Endothelial cell of umbilical vein (primary cell): ENCODE measurements around the gene TNIK. TPM values are rescaled to one million over a fixed set of nuclear protein-coding genes. Genes with fewer than 3 reads are reported as not detected.

Source experiments
- BruUV-seq: library from RNA; stranded (reverse); fragments of 400-500 nt; replicated peaks from 2 replicates; lab custom pipeline; 2021; lab: Mats Ljungman, UMichigan
- CTCF ChIA-PET: fragments of 300-600, 350-600 bp; sonication (Branson Sonifier 250); formaldehyde crosslinking; loops from one replicate; lab custom pipeline; 2021; ENCODE audit warnings: antibody characterized with exemption, inconsistent platforms; lab: Charles Lee
- POLR2A ChIA-PET: fragments of 300-600, 350-600 bp; sonication (Branson Sonifier 250); formaldehyde crosslinking; loops from one replicate; lab custom pipeline; 2021; ENCODE audit warnings: antibody characterized with exemption, inconsistent platforms; lab: Charles Lee
- DNase-seq: peaks from one replicate; pipeline ENCODE4 v3.0.0-alpha.2; 2011; ENCODE audit warnings: low read depth, low spot score
- FAIRE-seq: peaks from 2 replicates; lab custom pipeline; 2011; peaks lifted over from hg19 to GRCh38; lab: Jason Lieb, UNC
- H2AFZ ChIP-seq: 2 replicates; pipeline ENCODE4 v1.6.0; 2012; ENCODE audit warnings: low read depth, low read length, control low read depth, inconsistent platforms
- H3K27ac ChIP-seq: 2 replicates; pipeline ENCODE4 v1.5.1; 2011; ENCODE audit warnings: low read depth, mild to moderate bottlenecking, control low read depth, low read length, moderate library complexity; ENCODE audit not compliant: insufficient read depth
- H3K27me3 ChIP-seq, 2 experiments: 2 replicates each; pipeline versions ENCODE4 v1.6.0 to v1.6.1; 2011; ENCODE audit warnings: low read length in 2 of 2, mixed read lengths in 1 of 2; ENCODE audit not compliant: control insufficient read depth in 2 of 2, insufficient read depth in 2 of 2
- H3K36me3 ChIP-seq, 2 experiments: 2 replicates in 1 of 2; 3 replicates in 1 of 2; pipeline ENCODE4 v1.5.1; 2011; ENCODE audit warnings: low read length in 2 of 2, mild to moderate bottlenecking in 1 of 2, moderate library complexity in 1 of 2; ENCODE audit not compliant: control insufficient read depth in 2 of 2, insufficient read depth in 2 of 2; ENCODE audit errors: extremely low read depth in 1 of 2
- H3K4me1 ChIP-seq: 3 replicates; pipeline ENCODE4 v1.5.1; 2011; ENCODE audit warnings: mild to moderate bottlenecking, low read length; ENCODE audit not compliant: control insufficient read depth, insufficient read depth; ENCODE audit errors: extremely low read depth
- H3K4me2 ChIP-seq: 2 replicates; pipeline ENCODE4 v1.6.1; 2011; ENCODE audit warnings: low read length, control low read depth, mixed read lengths; ENCODE audit not compliant: insufficient read depth
- H3K4me3 ChIP-seq, 3 experiments: fragments of 200-600 bp in 1 of 3; sonication (generic), shearing (Covaris generic) in 1 of 3; replicated peaks in 1 of 3; 2 replicates each; pipeline ENCODE4 v1.5.1; 2011 to 2016; ENCODE audit warnings: control low read depth in 3 of 3, low read length in 3 of 3, mild to moderate bottlenecking in 2 of 3, inconsistent platforms in 1 of 3, low read depth in 1 of 3, moderate library complexity in 1 of 3; ENCODE audit not compliant: insufficient read depth in 1 of 3
- H3K79me2 ChIP-seq: 2 replicates; pipeline ENCODE4 v1.6.0; 2012; ENCODE audit warnings: low read length, inconsistent platforms; ENCODE audit not compliant: control insufficient read depth, insufficient read depth
- H3K9ac ChIP-seq: replicated peaks from 2 replicates; pipeline ENCODE3; 2011; ENCODE audit warnings: low read length, control low read depth; ENCODE audit not compliant: insufficient read depth; ENCODE audit errors: extremely low read depth
- H3K9me1 ChIP-seq: replicated peaks from 3 replicates; pipeline ENCODE4 v1.6.0; 2011; ENCODE audit warnings: mild to moderate bottlenecking, low read length; ENCODE audit not compliant: control insufficient read depth, insufficient read depth; ENCODE audit errors: extremely low read depth
- H3K9me3 ChIP-seq: replicated peaks from 2 replicates; pipeline ENCODE4 v1.5.1; 2012; ENCODE audit warnings: low read length, inconsistent platforms; ENCODE audit not compliant: control insufficient read depth, insufficient read depth
- H4K20me1 ChIP-seq: replicated peaks from 2 replicates; pipeline ENCODE3; 2011; ENCODE audit warnings: mild to moderate bottlenecking, low read length; ENCODE audit not compliant: control insufficient read depth, insufficient read depth; ENCODE audit errors: extremely low read depth
- EZH2 ChIP-seq: IDR thresholded peaks from 2 replicates; pipeline ENCODE4 v1.6.1; 2012; ENCODE audit warnings: borderline replicate concordance, low read depth, mild to moderate bottlenecking, moderate library complexity, low read length, inconsistent platforms; ENCODE audit not compliant: severe bottlenecking
- FOS ChIP-seq: IDR thresholded peaks from 2 replicates; pipeline ENCODE4 v1.6.1; 2011; ENCODE audit warnings: mild to moderate bottlenecking, low read length, moderate library complexity, borderline replicate concordance; ENCODE audit not compliant: insufficient read depth
- GATA2 ChIP-seq: IDR thresholded peaks from 2 replicates; pipeline ENCODE4 v1.7.0; 2011; ENCODE audit warnings: low read depth, mild to moderate bottlenecking, moderate library complexity, mixed read lengths, low read length; ENCODE audit not compliant: insufficient read length, insufficient read depth
- JUN ChIP-seq: IDR thresholded peaks from 2 replicates; pipeline ENCODE4 v1.6.1; 2011; ENCODE audit warnings: borderline replicate concordance, low read depth; ENCODE audit not compliant: insufficient read length, insufficient read depth
- MYC ChIP-seq: IDR thresholded peaks from one replicate; pipeline ENCODE4 v1.6.1; 2011; ENCODE audit warnings: mild to moderate bottlenecking, low read depth, low read length
- POLR2A ChIP-seq: IDR thresholded peaks from 2 replicates; pipeline ENCODE4 v1.6.1; 2012; ENCODE audit warnings: low read depth, mild to moderate bottlenecking, control low read depth, low read length
- POLR2AphosphoS5 ChIP-seq: IDR thresholded peaks from 2 replicates; pipeline ENCODE4 v1.6.1; 2012; ENCODE audit warnings: low read depth, mild to moderate bottlenecking, control low read depth, low read length, moderate library complexity; ENCODE audit not compliant: insufficient read depth
- dilution Hi-C: fragments of 300-500 bp; cut with MboI; formaldehyde crosslinking; loops from one replicate; pipeline ENCODE4 v1.15.0; 2019; ENCODE audit warnings: low sequenced_read_pairs; ENCODE audit not compliant: extremely low pct_ligation_motif_present
- intact Hi-C: fragments of 100-400 bp; cut with micrococcal nuclease; formaldehyde crosslinking; loops from one replicate; pipeline ENCODE4 v1.10.0; 2022
- polyA plus RNA-seq, 4 experiments: library from polyadenylated mRNA; depleted of rRNA in 3 of 4; stranded (reverse) in 3 of 4; unstranded in 1 of 4; fragments of >200 nt; gene quantifications; 2 replicates each; pipeline versions ENCODE4 v1.2.1 to v1.2.3, GENCODE V29; 2011 to 2012; ENCODE audit warnings: missing spikeins in 1 of 4
- total RNA-seq: library from RNA; stranded (reverse); gene quantifications from 2 replicates; pipeline ENCODE4 v1.2.3, GENCODE V29; 2021
- TF ChIP-seq, protein P1 (sequence below): IDR thresholded peaks from 2 replicates; pipeline ENCODE4 v1.6.1; 2011; ENCODE audit not compliant: insufficient read depth, insufficient read length
- TF ChIP-seq, protein P2 (sequence below), 2 donors: IDR thresholded peaks; 1 replicate in 1 of 2; 2 replicates in 1 of 2; pipeline ENCODE4 v1.5.1; 2011; ENCODE audit warnings: low read length in 2 of 2, mild to moderate bottlenecking in 2 of 2, moderate library complexity in 2 of 2, control low read depth in 1 of 2, inconsistent platforms in 1 of 2, low read depth in 1 of 2; ENCODE audit not compliant: insufficient read depth in 1 of 2; ENCODE audit errors: extremely low read depth in 1 of 2

Gene TNIK
- total and polyA plus RNA-seq, 2 donors (not counting 3 experiments of a cell fraction or from before 2014, with no cell fraction given): 10.9 to 39.7 TPM

DNA sequence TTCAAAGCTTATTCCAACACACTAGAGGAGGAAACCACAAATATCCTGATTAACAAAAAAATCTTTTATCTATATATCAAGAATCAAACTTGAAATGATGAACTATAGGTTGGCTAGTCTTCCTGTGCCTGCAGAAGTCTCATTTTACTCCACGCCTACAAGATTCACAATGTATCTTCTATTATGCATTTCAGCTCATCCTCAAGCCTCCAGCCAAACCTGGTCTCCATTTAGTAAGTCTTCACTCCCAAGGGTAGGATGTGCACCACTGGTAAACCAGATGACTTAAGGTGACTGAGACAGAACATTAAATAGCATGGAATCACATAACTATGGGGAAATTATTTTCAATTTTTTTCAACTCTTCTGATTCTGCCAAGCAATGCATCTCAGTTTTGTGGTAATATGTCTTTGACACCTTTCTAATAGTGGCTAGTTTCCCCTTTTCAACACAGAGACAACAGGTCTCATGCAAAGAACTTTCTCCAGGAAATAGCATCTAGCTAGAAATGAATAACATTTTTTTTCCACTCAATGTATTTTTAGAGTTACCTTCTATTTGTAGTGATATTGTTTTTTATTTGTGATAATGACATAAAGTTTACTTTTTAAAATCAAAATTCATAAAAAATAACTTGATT, 166.9 kb downstream of the TNIK start:
- Histone ChIP-seq H2AFZ (no peak overlapping the region), H3K79me2 (no peaks in the 10 kb centered on the region), H3K9me3 (no peaks in the 10 kb centered on the region), H3K4me1 (peaks cover 29% of the 10 kb centered on the region), H3K4me3 (no peak overlapping the region), H3K36me3 (no peaks in the 10 kb centered on the region), H4K20me1 (no peaks in the 10 kb centered on the region), H3K9ac (no peak overlapping the region), H3K27ac (no peak overlapping the region), H3K27me3 (no peaks in the 10 kb centered on the region), H3K9me1 (no peaks in the 10 kb centered on the region), H3K4me2 (no peak overlapping the region)
- TF ChIP-seq JUN (no peak), EZH2 (no peak)
- TF ChIP-seq, protein P1, sequence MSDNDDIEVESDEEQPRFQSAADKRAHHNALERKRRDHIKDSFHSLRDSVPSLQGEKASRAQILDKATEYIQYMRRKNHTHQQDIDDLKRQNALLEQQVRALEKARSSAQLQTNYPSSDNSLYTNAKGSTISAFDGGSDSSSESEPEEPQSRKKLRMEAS: no peak
- ChIA-PET CTCF (interaction anchor here (0.9 to 4.4 kb wide), 2 partner anchors 18 to 159 kb away, joined by 3 to 33 read pairs; no protein-coding TSS in a partner anchor), POLR2A (no interaction called here)
- dilution Hi-C loops: no loop called here
- no peak for FAIRE-seq
- no peak for DNase-seq
- no TSS peak for BruUV-seq
- intact Hi-C loops: no loop called here

DNA sequence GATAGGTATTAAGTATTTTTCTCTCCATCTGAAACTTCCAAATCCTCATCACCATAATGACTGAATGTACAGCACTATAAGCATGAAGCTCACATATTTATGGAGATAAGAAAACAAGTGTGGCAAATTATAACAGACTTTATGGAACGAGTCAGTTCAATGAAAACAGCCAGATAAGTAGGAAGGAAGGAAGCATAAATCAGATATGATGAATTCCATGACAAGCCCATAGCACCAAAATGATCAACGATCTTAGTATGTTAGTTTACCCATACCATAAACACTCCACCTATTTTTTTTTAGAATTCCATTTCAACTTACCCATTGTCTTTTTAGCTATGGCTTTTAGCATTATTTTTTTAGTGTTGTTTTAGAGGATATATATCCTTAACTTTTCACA, 169.5 kb downstream of the TNIK start:
- peak; percentile 55 for TF ChIP-seq POLR2A
- peak; percentile 84 for TF ChIP-seq GATA2
- TF ChIP-seq, protein P2, sequence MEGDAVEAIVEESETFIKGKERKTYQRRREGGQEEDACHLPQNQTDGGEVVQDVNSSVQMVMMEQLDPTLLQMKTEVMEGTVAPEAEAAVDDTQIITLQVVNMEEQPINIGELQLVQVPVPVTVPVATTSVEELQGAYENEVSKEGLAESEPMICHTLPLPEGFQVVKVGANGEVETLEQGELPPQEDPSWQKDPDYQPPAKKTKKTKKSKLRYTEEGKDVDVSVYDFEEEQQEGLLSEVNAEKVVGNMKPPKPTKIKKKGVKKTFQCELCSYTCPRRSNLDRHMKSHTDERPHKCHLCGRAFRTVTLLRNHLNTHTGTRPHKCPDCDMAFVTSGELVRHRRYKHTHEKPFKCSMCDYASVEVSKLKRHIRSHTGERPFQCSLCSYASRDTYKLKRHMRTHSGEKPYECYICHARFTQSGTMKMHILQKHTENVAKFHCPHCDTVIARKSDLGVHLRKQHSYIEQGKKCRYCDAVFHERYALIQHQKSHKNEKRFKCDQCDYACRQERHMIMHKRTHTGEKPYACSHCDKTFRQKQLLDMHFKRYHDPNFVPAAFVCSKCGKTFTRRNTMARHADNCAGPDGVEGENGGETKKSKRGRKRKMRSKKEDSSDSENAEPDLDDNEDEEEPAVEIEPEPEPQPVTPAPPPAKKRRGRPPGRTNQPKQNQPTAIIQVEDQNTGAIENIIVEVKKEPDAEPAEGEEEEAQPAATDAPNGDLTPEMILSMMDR (IDR thresholded peaks at IDR 0.05; ENCODE audit: extremely low read depth in 1 of 2, insufficient read depth in 1 of 2, low read depth in 1 of 2, low read length in 2 of 2): no peak
- peak; percentile 43 for TF ChIP-seq FOS
- TF ChIP-seq POLR2AphosphoS5: peak; percentile 37
- no peak for TF ChIP-seq JUN
- TF ChIP-seq EZH2: no peak
- TF ChIP-seq, protein P1: no peak
- TF ChIP-seq MYC: no peak
- H3K9ac ChIP-seq: peak overlapping the region; percentile 7
- H3K27ac ChIP-seq: peak overlapping the region; percentile 20
- FAIRE-seq (no peak), DNase-seq (peak; percentile 64)
- H3K4me1 ChIP-seq: peaks cover 39% of the 10 kb centered on the region
- dilution Hi-C loops (no loop called here), intact Hi-C loops (no loop called here)
- no peak overlapping the region for H3K4me3 ChIP-seq
- no TSS peak for BruUV-seq
- POLR2A ChIA-PET: no interaction called here
- no peaks in the 10 kb centered on the region for H3K9me3 ChIP-seq
- no peaks in the 10 kb centered on the region for H3K79me2 ChIP-seq
- H4K20me1 ChIP-seq: no peaks in the 10 kb centered on the region
- CTCF ChIA-PET: interaction anchor here (0.9 to 4.4 kb wide), 7 partner anchors 15 to 173 kb away, joined by 3 to 33 read pairs (median 3); no protein-coding TSS in a partner anchor
- H2AFZ ChIP-seq: no peak overlapping the region
- H3K4me2 ChIP-seq: peak overlapping the region; percentile 75
- H3K36me3 ChIP-seq: no peaks in the 10 kb centered on the region
- H3K9me1 ChIP-seq: no peaks in the 10 kb centered on the region
- H3K27me3 ChIP-seq: no peaks in the 10 kb centered on the region
